OCI-LY1 (cell line): ENCODE data around the gene UBAC1.

Source experiments
- EZH2 ChIP-seq: fragments of 200-600 bp; sonication (generic), shearing (Covaris generic); IDR thresholded peaks from 2 replicates; pipeline ENCODE4 v1.8.0; 2017; ENCODE audit warnings: borderline replicate concordance, mixed run types, mild to moderate bottlenecking, antibody characterized with exemption, low read length, moderate library complexity, mixed read lengths
- TF ChIP-seq, protein P1 (sequence below): fragments of 200-600 bp; sonication (generic), shearing (Covaris generic); IDR thresholded peaks from 2 replicates; pipeline ENCODE4 v1.5.1; 2017; ENCODE audit warnings: mild to moderate bottlenecking, antibody characterized with exemption, low read length, moderate library complexity, mixed read lengths

DNA sequence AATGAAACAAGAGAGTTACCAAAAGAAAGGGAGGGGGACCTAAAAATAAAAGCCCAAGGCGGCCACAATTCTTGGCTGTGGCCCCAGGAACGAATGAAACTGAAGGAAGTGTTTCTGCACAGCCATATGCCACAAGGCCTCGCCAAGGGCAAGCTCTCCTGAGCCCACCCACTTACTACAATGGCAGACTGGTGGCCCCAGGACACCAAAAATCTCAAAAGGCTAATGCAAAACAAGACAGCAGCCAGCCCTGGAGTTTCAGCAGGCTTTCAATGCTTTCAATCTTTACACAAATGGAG, 57.9 kb downstream of the UBAC1 start:
- TF ChIP-seq, protein P1, sequence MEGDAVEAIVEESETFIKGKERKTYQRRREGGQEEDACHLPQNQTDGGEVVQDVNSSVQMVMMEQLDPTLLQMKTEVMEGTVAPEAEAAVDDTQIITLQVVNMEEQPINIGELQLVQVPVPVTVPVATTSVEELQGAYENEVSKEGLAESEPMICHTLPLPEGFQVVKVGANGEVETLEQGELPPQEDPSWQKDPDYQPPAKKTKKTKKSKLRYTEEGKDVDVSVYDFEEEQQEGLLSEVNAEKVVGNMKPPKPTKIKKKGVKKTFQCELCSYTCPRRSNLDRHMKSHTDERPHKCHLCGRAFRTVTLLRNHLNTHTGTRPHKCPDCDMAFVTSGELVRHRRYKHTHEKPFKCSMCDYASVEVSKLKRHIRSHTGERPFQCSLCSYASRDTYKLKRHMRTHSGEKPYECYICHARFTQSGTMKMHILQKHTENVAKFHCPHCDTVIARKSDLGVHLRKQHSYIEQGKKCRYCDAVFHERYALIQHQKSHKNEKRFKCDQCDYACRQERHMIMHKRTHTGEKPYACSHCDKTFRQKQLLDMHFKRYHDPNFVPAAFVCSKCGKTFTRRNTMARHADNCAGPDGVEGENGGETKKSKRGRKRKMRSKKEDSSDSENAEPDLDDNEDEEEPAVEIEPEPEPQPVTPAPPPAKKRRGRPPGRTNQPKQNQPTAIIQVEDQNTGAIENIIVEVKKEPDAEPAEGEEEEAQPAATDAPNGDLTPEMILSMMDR, result no peak
- no peak for TF ChIP-seq EZH2
